Measurements from ENCODE around the gene AKR1E2. TPM values are rescaled to one million over a fixed set of nuclear protein-coding genes. Genes with fewer than 3 reads are reported as not detected.

Gene AKR1E2
- total and polyA plus RNA-seq, 10 of the 15 experiments (the other 5 are each of a cell fraction or from before 2014, with no cell fraction given) = not detected

DNA sequence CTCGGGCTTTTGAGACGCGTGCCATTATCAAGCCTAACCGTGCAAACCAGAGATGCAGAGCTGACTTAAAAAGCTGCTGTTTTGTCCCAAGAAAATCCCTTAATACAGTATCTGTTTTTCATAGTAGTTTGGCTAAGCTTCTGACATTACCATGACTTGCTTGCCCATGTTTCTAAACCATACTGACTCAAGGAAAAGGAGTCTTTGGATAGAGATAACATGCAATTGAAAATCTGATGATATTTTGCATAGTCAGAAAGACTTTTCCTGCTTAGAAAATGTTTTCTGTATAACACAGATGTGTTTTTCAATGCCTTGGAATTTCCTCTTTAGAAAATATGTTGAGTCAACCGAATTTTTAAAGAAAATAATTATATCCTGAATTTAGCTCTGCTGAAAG is 21.5 kb upstream of the AKR1E2 start:
- TF ChIP-seq SPI1 (IDR thresholded peaks at IDR 0.05; ENCODE audit: borderline replicate concordance, insufficient read depth, low read depth, low read length) (no peak), USF1 (IDR thresholded peaks at IDR 0.05; ENCODE audit: borderline replicate concordance, extremely low read length, insufficient read depth, low read depth, low read length) (no peak), PAX8 (IDR thresholded peaks at IDR 0.05) (no peak), NRF1 (conservative IDR thresholded peaks at IDR 0.05; ENCODE audit: low read depth, low read length) (no peak), LARP7 (IDR thresholded peaks at IDR 0.05) (no peak), YY1 (IDR thresholded peaks at IDR 0.05; ENCODE audit: low read depth, low read length) (no peak), KAT2A (conservative IDR thresholded peaks at IDR 0.05; ENCODE audit: control insufficient read depth, low read depth, low read length) (no peak), SIX5 (IDR thresholded peaks at IDR 0.05; ENCODE audit: low read depth, low read length, severe bottlenecking) (no peak)
- TF ChIP-seq, protein P1, sequence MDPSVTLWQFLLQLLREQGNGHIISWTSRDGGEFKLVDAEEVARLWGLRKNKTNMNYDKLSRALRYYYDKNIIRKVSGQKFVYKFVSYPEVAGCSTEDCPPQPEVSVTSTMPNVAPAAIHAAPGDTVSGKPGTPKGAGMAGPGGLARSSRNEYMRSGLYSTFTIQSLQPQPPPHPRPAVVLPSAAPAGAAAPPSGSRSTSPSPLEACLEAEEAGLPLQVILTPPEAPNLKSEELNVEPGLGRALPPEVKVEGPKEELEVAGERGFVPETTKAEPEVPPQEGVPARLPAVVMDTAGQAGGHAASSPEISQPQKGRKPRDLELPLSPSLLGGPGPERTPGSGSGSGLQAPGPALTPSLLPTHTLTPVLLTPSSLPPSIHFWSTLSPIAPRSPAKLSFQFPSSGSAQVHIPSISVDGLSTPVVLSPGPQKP (IDR thresholded peaks at IDR 0.05; ENCODE audit: low read depth, low read length) = no peak
- H3K27ac ChIP-seq (ENCODE audit: control insufficient read depth, insufficient read depth) = no peak overlapping the region
- no peaks in the 10 kb centered on the region for H3K36me3 ChIP-seq (ENCODE audit: control insufficient read depth in 2 of 2, insufficient read depth in 2 of 2, low read length in 1 of 2)
- H3K27me3 ChIP-seq (replicated peaks in 1 of 2; ENCODE audit: control insufficient read depth in 2 of 2, insufficient read depth in 2 of 2, low read length in 1 of 2) = no peaks in the 10 kb centered on the region
- no peak overlapping the region for H2AFZ ChIP-seq (ENCODE audit: control insufficient read depth, low read depth, low read length)
- no peak overlapping the region for H3K4me3 ChIP-seq
- 64% methylated on average over 5 of the region's 5 CpGs for WGBS (ENCODE audit: insufficient coverage, insufficient replicate concordance, low lambda C conversion rate, missing lambda C conversion rate)
- H3K9me3 ChIP-seq (replicated peaks; ENCODE audit: control insufficient read depth, insufficient read depth, low read length) = no peaks in the 10 kb centered on the region
- intact Hi-C loops (cut with micrococcal nuclease; ENCODE audit: unreplicated experiment) (no loop called here), in situ Hi-C loops (cut with MboI) (no loop called here)
- H3K4me1 ChIP-seq (ENCODE audit: control insufficient read depth, insufficient read depth, low read length) = no peaks in the 10 kb centered on the region
- ATAC-seq (no peak), FAIRE-seq (no peak), DNase-seq (ENCODE audit: low read depth, low spot score) (no peak)
- BruUV-seq (replicated peaks) = no TSS peak
- SMC1A ChIA-PET (ENCODE audit: uncharacterized antibody, unreplicated experiment) = no interaction called here
- H4K20me1 ChIP-seq (ENCODE audit: control insufficient read depth, insufficient read depth) = no peaks in the 10 kb centered on the region
- CTCF ChIA-PET = interaction anchor here (1.3 kb wide), 1 partner anchor 10 kb away, joined by 4 read pairs; no protein-coding TSS in a partner anchor
- no peaks in the 10 kb centered on the region for H3K79me2 ChIP-seq (ENCODE audit: control insufficient read depth, insufficient read depth, low read length)
- RAD21 ChIA-PET (ENCODE audit: unreplicated experiment) = no interaction called here
- no peak overlapping the region for H3K4me2 ChIP-seq (ENCODE audit: control insufficient read depth, insufficient read depth)
- no peak overlapping the region for H3K9ac ChIP-seq (ENCODE audit: control insufficient read depth, insufficient read depth, low read length)
- POLR2A ChIA-PET = no interaction called here

Data from GM12878 (cell line).